ENCODE measurements around the gene NEDD8. TPM values are rescaled to one million over a fixed set of nuclear protein-coding genes. Genes with fewer than 3 reads are reported as not detected.
A peak's percentile ranks its signal among the peaks of the same experiment; 100 is the strongest.

Gene NEDD8
- total and polyA plus RNA-seq, 2 experiments from 2014 or later = 138 to 326 TPM

GRCh38 chr14:24253936-24254335 is 21.8 kb upstream of the NEDD8 start:
- Histone ChIP-seq H3K4me3 (no peak overlapping the region), H3K4me2 (ENCODE audit: unreplicated experiment) (no peak overlapping the region), H3K9me3 (ENCODE audit: low read depth) (no peaks in the 10 kb centered on the region), H4K20me1 (ENCODE audit: insufficient read depth) (no peaks in the 10 kb centered on the region), H3K9ac (no peak overlapping the region), H3K9me2 (ENCODE audit: insufficient read depth) (no peaks in the 10 kb centered on the region), H3K4me1 (ENCODE audit: insufficient read depth) (peaks cover 11% of the 10 kb centered on the region), H3F3A (ENCODE audit: insufficient read depth) (peaks cover 16% of the 10 kb centered on the region; the same call in 1 of the 2 replicates), H3K36me3 (ENCODE audit: low read depth) (no peaks in the 10 kb centered on the region), H3K79me2 (ENCODE audit: insufficient read depth) (no peaks in the 10 kb centered on the region), H2AFZ (no peak overlapping the region), H3K27me3 (replicated peaks; ENCODE audit: insufficient read depth) (no peaks in the 10 kb centered on the region), H3K27ac (no peak overlapping the region)
- WGBS, 2 experiments (ENCODE audit: low coverage in 1 of 2, low lambda C conversion rate in 2 of 2, missing lambda C conversion rate in 2 of 2) = 69 to 77% methylated on average over 7 of the region's 7 CpGs
- in situ Hi-C loops (cut with MboI) = no loop called here
- no peak for DNase-seq
- TF ChIP-seq EZH2 (IDR thresholded peaks at IDR 0.05; ENCODE audit: insufficient read depth, poor library complexity, severe bottlenecking) (no peak), EZH2phosphoT487 (IDR thresholded peaks at IDR 0.05; ENCODE audit: insufficient read depth, low read depth) (no peak)

DNA sequence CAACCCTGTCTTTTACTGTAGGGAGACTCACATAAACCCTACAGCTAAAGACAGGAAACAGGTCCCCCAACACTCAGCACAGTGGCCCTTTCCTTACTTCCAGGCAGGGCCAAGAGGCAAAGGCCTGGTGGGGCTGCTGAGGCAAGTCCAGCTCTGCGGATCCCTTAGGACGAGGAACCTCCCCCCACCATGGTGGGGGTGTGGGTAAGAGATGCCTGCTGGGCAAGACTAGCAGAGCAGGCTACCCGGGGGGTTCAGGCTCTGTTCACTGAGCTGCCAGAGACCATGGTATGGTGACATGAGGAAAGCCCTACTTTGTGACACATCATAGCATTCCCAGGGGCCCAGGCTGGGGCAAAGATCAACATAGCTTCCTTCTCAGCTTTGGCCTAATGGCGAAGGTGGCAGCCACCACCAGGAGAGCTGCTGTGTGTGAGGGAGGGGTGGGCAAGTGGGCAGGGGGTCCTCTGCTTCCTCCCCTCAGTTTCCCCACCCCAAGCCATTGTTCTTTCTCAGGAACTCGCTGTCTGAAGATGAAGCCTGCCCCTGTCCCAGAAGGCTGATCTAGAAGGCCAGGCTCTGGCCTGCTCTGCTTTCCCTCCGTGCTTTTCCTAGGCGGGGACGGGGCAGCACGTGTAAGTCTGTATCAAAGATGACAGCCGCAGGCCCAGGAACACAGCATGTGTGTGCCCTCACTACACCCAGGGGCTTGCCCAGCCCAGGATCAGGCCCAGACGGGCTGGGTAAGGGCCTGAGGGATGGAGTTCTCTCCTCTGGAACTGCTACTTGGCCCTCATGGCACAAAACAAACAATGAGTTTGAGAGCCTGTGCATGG is 20.3 kb upstream of the NEDD8 start:
- H3K4me3 ChIP-seq = no peak overlapping the region
- no peak overlapping the region for H3K4me2 ChIP-seq (ENCODE audit: unreplicated experiment)
- no peaks in the 10 kb centered on the region for H3K9me3 ChIP-seq (ENCODE audit: low read depth)
- H3F3A ChIP-seq (ENCODE audit: insufficient read depth) = peaks cover 16% of the 10 kb centered on the region; the same call in 1 of the 2 replicates
- H3K9ac ChIP-seq = no peak overlapping the region
- H3K36me3 ChIP-seq (ENCODE audit: low read depth) = no peaks in the 10 kb centered on the region
- H3K9me2 ChIP-seq (ENCODE audit: insufficient read depth) = no peaks in the 10 kb centered on the region
- no peaks in the 10 kb centered on the region for H3K79me2 ChIP-seq (ENCODE audit: insufficient read depth)
- DNase-seq = no peak
- no peaks in the 10 kb centered on the region for H4K20me1 ChIP-seq (ENCODE audit: insufficient read depth)
- WGBS, 2 experiments (ENCODE audit: low coverage in 1 of 2, low lambda C conversion rate in 2 of 2, missing lambda C conversion rate in 2 of 2) = 89 to 98% methylated on average over 11 of the region's 11 CpGs
- no peak for TF ChIP-seq EZH2phosphoT487 (IDR thresholded peaks at IDR 0.05; ENCODE audit: insufficient read depth, low read depth)
- TF ChIP-seq EZH2 (IDR thresholded peaks at IDR 0.05; ENCODE audit: insufficient read depth, poor library complexity, severe bottlenecking) = no peak
- no peak overlapping the region for H3K27ac ChIP-seq
- in situ Hi-C loops (cut with MboI) = no loop called here
- H2AFZ ChIP-seq = no peak overlapping the region
- no peaks in the 10 kb centered on the region for H3K27me3 ChIP-seq (replicated peaks; ENCODE audit: insufficient read depth)
- H3K4me1 ChIP-seq (ENCODE audit: insufficient read depth) = peaks cover 10% of the 10 kb centered on the region

GRCh38 chr14:24251880-24252288 is 19.7 kb upstream of the NEDD8 start:
- 89 to 100% methylated on average over 1 of the region's 1 CpG for WGBS, 2 experiments (ENCODE audit: low coverage in 1 of 2, low lambda C conversion rate in 2 of 2, missing lambda C conversion rate in 2 of 2)
- Histone ChIP-seq H3K27me3 (replicated peaks; ENCODE audit: insufficient read depth) (no peaks in the 10 kb centered on the region), H2AFZ (no peak overlapping the region), H3K4me2 (ENCODE audit: unreplicated experiment) (peak overlapping the region; percentile 28), H3K79me2 (ENCODE audit: insufficient read depth) (no peaks in the 10 kb centered on the region), H3F3A (ENCODE audit: insufficient read depth) (peaks cover 16% of the 10 kb centered on the region; the same call in 1 of the 2 replicates), H3K9me3 (ENCODE audit: low read depth) (no peaks in the 10 kb centered on the region), H3K4me3 (no peak overlapping the region), H3K9ac (no peak overlapping the region), H3K27ac (no peak overlapping the region), H3K36me3 (ENCODE audit: low read depth) (no peaks in the 10 kb centered on the region), H3K4me1 (ENCODE audit: insufficient read depth) (peaks cover 10% of the 10 kb centered on the region), H3K9me2 (ENCODE audit: insufficient read depth) (no peaks in the 10 kb centered on the region), H4K20me1 (ENCODE audit: insufficient read depth) (no peaks in the 10 kb centered on the region)
- in situ Hi-C loops (cut with MboI) = no loop called here
- peak; percentile 58 for DNase-seq
- TF ChIP-seq EZH2phosphoT487 (IDR thresholded peaks at IDR 0.05; ENCODE audit: insufficient read depth, low read depth) = no peak
- TF ChIP-seq EZH2 (IDR thresholded peaks at IDR 0.05; ENCODE audit: insufficient read depth, poor library complexity, severe bottlenecking) = no peak

GRCh38 chr14:24250354-24250753 is 18.2 kb upstream of the NEDD8 start:
- Histone ChIP-seq H3K36me3 (ENCODE audit: low read depth) (no peaks in the 10 kb centered on the region), H3K4me2 (ENCODE audit: unreplicated experiment) (no peak overlapping the region), H3F3A (ENCODE audit: insufficient read depth) (peaks cover 16% of the 10 kb centered on the region; the same call in 1 of the 2 replicates), H3K79me2 (ENCODE audit: insufficient read depth) (no peaks in the 10 kb centered on the region), H3K9ac (no peak overlapping the region), H3K4me3 (no peak overlapping the region), H4K20me1 (ENCODE audit: insufficient read depth) (no peaks in the 10 kb centered on the region), H3K9me2 (ENCODE audit: insufficient read depth) (no peaks in the 10 kb centered on the region), H2AFZ (no peak overlapping the region), H3K27me3 (replicated peaks; ENCODE audit: insufficient read depth) (no peaks in the 10 kb centered on the region), H3K4me1 (ENCODE audit: insufficient read depth) (peaks cover 10% of the 10 kb centered on the region), H3K27ac (no peak overlapping the region), H3K9me3 (ENCODE audit: low read depth) (no peaks in the 10 kb centered on the region)
- in situ Hi-C loops (cut with MboI) = no loop called here
- no peak for DNase-seq
- TF ChIP-seq EZH2 (IDR thresholded peaks at IDR 0.05; ENCODE audit: insufficient read depth, poor library complexity, severe bottlenecking) = no peak
- no peak for TF ChIP-seq EZH2phosphoT487 (IDR thresholded peaks at IDR 0.05; ENCODE audit: insufficient read depth, low read depth)
- 66 to 72% methylated on average over 4 of the region's 4 CpGs for WGBS, 2 experiments (ENCODE audit: low coverage in 1 of 2, low lambda C conversion rate in 2 of 2, missing lambda C conversion rate in 2 of 2)

Data from GM23248 (cell line).